ENCODE measurements around the gene C1QTNF3. TPM values are rescaled to one million over a fixed set of nuclear protein-coding genes. Genes with fewer than 3 reads are reported as not detected.

Gene C1QTNF3, protein sequence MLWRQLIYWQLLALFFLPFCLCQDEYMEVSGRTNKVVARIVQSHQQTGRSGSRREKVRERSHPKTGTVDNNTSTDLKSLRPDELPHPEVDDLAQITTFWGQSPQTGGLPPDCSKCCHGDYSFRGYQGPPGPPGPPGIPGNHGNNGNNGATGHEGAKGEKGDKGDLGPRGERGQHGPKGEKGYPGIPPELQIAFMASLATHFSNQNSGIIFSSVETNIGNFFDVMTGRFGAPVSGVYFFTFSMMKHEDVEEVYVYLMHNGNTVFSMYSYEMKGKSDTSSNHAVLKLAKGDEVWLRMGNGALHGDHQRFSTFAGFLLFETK
- total RNA-seq (2021; fragmentation: NEBNext Ultra II Directional; extraction: Animal tissue kit (Norgen Biotek cat#: 25700)) (0.82 and 1.0 TPM in 2 replicates), polyA plus RNA-seq (2011; rRNA removed) (1.0 and 1.2 TPM in 2 replicates), polyA minus RNA-seq (2011; rRNA and poly(A)+ RNA removed) (0.91 and 5.3 TPM in 2 replicates)
- 1.4 TPM for polyA plus RNA-seq (2011; cell fraction: cytosol; rRNA removed)
- polyA plus RNA-seq (2011; cell fraction: nucleus; rRNA removed), result 4.0 TPM
- polyA plus RNA-seq (2012, experiment 1 of 2), result 0.70 to 1.7 TPM (median 1.1 TPM) in 4 replicates
- polyA plus RNA-seq (2012, experiment 2 of 2), result 0.21 TPM
- 0.61 TPM for polyA plus RNA-seq (2013, experiment 1 of 2)
- 0.63 TPM for polyA plus RNA-seq (2013, experiment 2 of 2)
- not detected for polyA minus RNA-seq (2011; cell fraction: cytosol; rRNA and poly(A)+ RNA removed)
- 2.7 TPM for polyA minus RNA-seq (2011; cell fraction: nucleus; rRNA and poly(A)+ RNA removed)
- long read RNA-seq, experiment 1, partial matches to known transcripts, result 0 of 1 reads
- long read RNA-seq, experiment 1, other reads (novel, unspliced or antisense), result 1 of 1 reads
- long read RNA-seq, experiment 2, result 0 reads

DNA sequence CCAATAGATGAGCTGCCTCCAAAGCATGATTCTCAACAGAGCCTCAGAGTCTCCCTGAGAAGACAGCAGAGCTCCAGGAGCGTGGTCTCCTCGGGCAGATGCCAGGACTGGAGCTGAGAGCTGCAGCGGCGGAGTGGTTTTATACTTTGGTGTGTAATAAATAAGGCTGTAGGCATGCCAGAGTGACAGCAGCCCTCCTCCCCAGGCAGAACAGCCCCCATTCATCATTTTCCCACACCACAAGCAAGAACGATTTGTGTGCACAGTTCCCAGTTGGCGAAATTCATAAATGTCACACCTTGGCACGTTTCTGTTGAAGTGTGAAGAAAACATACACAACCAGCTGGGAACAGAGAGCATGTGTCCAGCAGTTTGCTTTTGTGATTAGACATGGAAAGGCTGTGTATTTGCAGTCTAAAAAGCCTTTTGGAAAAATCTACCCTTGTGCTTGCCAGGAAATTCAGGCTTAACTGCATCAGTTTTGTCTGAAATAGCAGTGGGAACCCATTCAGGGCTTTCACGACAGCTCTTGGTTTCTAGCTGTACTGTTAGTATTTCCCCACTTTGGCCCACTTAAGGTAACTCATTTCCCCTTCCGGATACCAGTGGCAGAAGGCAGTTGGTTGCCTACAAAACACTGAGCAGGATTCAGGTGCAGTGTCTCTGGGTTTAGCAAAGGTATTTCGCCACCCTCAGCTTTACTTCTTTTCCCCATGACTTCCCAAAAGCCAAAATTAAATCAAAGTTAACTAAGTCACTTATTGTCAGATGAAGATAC is at the start of gene C1QTNF3:
Gene C1QTNF3 (minus strand): TSS at position 115 of the 778 bp plus-strand sequence. CDS start 88 bp downstream, at position 27.
- no peak within 1 kb of the TSS for H3K56ac ChIP-seq (replicated peaks; ENCODE audit: insufficient read length, low read depth, low read length)
- no peak within 1 kb of the TSS for H3K18ac ChIP-seq (ENCODE audit: extremely low read depth, low read length)
- DNase-seq (ENCODE audit: low read depth in 1 of 2, low spot score in 2 of 2) (no peak), FAIRE-seq (no peak)
- H2BK12ac ChIP-seq (ENCODE audit: low read depth, low read length), result no peak within 1 kb of the TSS
- no peaks in the 10 kb centered on the region; a peak in 1 of 7 replicates for H3K4me1 ChIP-seq (replicated peaks in 1 of 4; ENCODE audit: control insufficient read depth in 3 of 4, insufficient read depth in 4 of 4, low read length in 3 of 4)
- no peaks in the 10 kb centered on the region for H3K9me3 ChIP-seq (ENCODE audit: insufficient read depth in 2 of 2, low read depth in 1 of 2, low read length in 1 of 2)
- no peak within 1 kb of the TSS for H4K8ac ChIP-seq (ENCODE audit: extremely low read depth, insufficient read depth, low read length)
- no peak within 1 kb of the TSS for H3K4me2 ChIP-seq (ENCODE audit: insufficient read depth in 1 of 2, low read depth in 2 of 2, low read length in 2 of 2)
- H2BK15ac ChIP-seq (ENCODE audit: low read length), result no peak within 1 kb of the TSS
- H2AFZ ChIP-seq (ENCODE audit: low read length), result no peak within 1 kb of the TSS
- H4K20me1 ChIP-seq (replicated peaks in 1 of 2; ENCODE audit: control insufficient read depth in 1 of 2, insufficient read depth in 2 of 2, low read length in 2 of 2), result no peaks in the 10 kb centered on the region
- no peak within 1 kb of the TSS for H4K91ac ChIP-seq (replicated peaks; ENCODE audit: insufficient read length, low read length)
- no peak within 1 kb of the TSS for H3K4ac ChIP-seq (replicated peaks; ENCODE audit: insufficient read length, low read depth, low read length)
- H3K23me2 ChIP-seq (ENCODE audit: low read depth, low read length), result no peaks in the 10 kb centered on the region; the same call in 1 of the 2 replicates
- ChIA-PET CTCF (ENCODE audit: partially characterized antibody) (interaction anchor here (0.9 to 2.0 kb wide), 2 partner anchors 10 to 46 kb away, joined by 4 to 6 read pairs; no protein-coding TSS in a partner anchor), POLR2A (ENCODE audit: partially characterized antibody) (interaction anchor here (0.7 kb wide), 1 partner anchor 1930 kb away, joined by 3 read pairs; no protein-coding TSS in a partner anchor)
- H3K27me3 ChIP-seq (replicated peaks in 1 of 4; ENCODE audit: control insufficient read depth in 3 of 4, extremely low read depth in 1 of 4, insufficient read depth in 3 of 4, low read length in 3 of 4), result no peaks in the 10 kb centered on the region
- no peak within 1 kb of the TSS for H3K9ac ChIP-seq (replicated peaks in 1 of 4; ENCODE audit: extremely low read depth in 1 of 4, low read depth in 3 of 4, low read length in 3 of 4)
- no peaks in the 10 kb centered on the region for H3K36me3 ChIP-seq (ENCODE audit: control insufficient read depth in 2 of 4, insufficient read depth in 4 of 4, low read length in 3 of 4)
- no peaks in the 10 kb centered on the region for H3K79me2 ChIP-seq (ENCODE audit: control insufficient read depth in 1 of 2, insufficient read depth in 2 of 2, low read length in 2 of 2)
- no peaks in the 10 kb centered on the region for H3K79me1 ChIP-seq (ENCODE audit: low read depth, low read length)
- H2BK5ac ChIP-seq (ENCODE audit: low read depth, low read length), result no peak within 1 kb of the TSS
- no peak within 1 kb of the TSS for H2AK5ac ChIP-seq (ENCODE audit: low read depth, low read length)
- no peak within 1 kb of the TSS for H3K14ac ChIP-seq (ENCODE audit: insufficient read length)
- H4K5ac ChIP-seq (ENCODE audit: insufficient read length, low read depth, low read length), result no peak within 1 kb of the TSS
- no peak within 1 kb of the TSS for H3K23ac ChIP-seq (ENCODE audit: insufficient read length)
- H3K27ac ChIP-seq (ENCODE audit: low read depth, low read length), result no peak within 1 kb of the TSS
- WGBS, 2 experiments (ENCODE audit: extremely low coverage in 1 of 2, insufficient coverage in 1 of 2, insufficient read length in 1 of 2, insufficient replicate concordance in 2 of 2, low coverage in 1 of 2, low lambda C conversion rate in 2 of 2, missing lambda C conversion rate in 1 of 2), result 82% methylated on average over 10 of the region's 10 CpGs; no CpG with 5 or more reads in 1 of the 2 experiments
- H3K4me3 ChIP-seq (ENCODE audit: extremely low read depth in 1 of 4, insufficient read depth in 2 of 4, low read depth in 3 of 4, low read length in 4 of 4), result no peak within 1 kb of the TSS
- no peak within 1 kb of the TSS for H2BK20ac ChIP-seq (ENCODE audit: low read length)
- no peak within 1 kb of the TSS for H2BK120ac ChIP-seq (replicated peaks; ENCODE audit: low read depth, low read length)
- TF ChIP-seq RAD21 (IDR thresholded peaks at IDR 0.05 in 1 of 2, conservative IDR thresholded peaks at IDR 0.05 in 1 of 2; ENCODE audit: low read depth in 2 of 2, low read length in 2 of 2), result no peak
- TF ChIP-seq, protein P1, sequence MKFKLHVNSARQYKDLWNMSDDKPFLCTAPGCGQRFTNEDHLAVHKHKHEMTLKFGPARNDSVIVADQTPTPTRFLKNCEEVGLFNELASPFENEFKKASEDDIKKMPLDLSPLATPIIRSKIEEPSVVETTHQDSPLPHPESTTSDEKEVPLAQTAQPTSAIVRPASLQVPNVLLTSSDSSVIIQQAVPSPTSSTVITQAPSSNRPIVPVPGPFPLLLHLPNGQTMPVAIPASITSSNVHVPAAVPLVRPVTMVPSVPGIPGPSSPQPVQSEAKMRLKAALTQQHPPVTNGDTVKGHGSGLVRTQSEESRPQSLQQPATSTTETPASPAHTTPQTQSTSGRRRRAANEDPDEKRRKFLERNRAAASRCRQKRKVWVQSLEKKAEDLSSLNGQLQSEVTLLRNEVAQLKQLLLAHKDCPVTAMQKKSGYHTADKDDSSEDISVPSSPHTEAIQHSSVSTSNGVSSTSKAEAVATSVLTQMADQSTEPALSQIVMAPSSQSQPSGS (IDR thresholded peaks at IDR 0.05; ENCODE audit: low read length), result no peak
- TF ChIP-seq SP2 (IDR thresholded peaks at IDR 0.05; ENCODE audit: low read length), result no peak
- TF ChIP-seq BCL11A (IDR thresholded peaks at IDR 0.05; ENCODE audit: low read depth in 2 of 2, low read length in 2 of 2), result no peak
- TF ChIP-seq TAF1 (IDR thresholded peaks at IDR 0.05; ENCODE audit: low read depth, low read length), result no peak
- TF ChIP-seq, protein P2, sequence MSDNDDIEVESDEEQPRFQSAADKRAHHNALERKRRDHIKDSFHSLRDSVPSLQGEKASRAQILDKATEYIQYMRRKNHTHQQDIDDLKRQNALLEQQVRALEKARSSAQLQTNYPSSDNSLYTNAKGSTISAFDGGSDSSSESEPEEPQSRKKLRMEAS (IDR thresholded peaks at IDR 0.05), result no peak
